ENCODE measurements around the gene ZNF892. TPM values are rescaled to one million over a fixed set of nuclear protein-coding genes. Genes with fewer than 3 reads are reported as not detected.

The ZNF892 gene
- total RNA-seq = 2.3 and 4.4 TPM in 2 replicates

DNA sequence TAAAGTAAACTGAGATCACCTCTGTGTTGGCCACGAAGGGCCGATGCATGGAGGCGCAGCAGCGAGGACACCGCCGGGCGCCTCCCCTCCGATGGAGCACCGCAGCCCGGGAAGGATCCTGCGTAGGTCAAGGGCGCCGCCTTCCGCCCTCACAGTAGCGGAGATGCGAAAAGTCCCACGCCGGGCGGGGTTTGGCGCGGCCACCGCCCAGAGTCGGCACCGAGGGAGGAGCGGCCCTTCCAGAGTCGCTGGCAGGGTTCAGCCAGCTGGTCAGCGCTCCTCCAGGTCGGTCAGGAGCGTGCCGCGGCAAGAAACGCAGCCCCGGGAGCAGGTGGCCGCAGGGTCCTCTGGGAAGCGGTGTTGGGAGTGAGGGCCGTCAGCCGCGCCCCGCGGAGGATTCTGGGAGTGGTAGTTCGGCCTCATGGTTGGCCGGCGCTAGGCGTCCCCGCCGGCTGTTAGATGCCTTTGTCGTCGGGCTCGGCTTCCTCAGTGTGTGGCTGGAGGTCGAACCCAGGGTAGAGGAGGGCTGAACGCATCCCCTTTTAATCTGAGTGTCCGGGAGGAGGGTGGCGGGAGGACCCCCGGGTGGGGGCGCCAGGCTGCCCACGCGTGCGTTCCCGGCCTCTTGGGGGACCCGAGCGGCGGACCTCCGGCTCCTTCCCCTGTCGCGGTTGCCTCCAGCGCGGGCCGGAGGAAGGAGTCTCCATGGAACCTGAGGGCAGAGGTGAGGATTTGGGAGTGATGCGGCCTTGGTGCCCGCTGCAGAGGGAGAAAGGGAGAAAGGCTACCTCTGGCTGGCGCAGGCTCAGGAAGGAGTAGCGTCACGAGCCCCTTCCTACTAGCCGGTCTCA is at the start of gene ZNF892:
TSS of gene ZNF892 (plus strand) at position 411 of the 851 bp plus-strand sequence. CDS start at position 706, 295 bp downstream.

DNA sequence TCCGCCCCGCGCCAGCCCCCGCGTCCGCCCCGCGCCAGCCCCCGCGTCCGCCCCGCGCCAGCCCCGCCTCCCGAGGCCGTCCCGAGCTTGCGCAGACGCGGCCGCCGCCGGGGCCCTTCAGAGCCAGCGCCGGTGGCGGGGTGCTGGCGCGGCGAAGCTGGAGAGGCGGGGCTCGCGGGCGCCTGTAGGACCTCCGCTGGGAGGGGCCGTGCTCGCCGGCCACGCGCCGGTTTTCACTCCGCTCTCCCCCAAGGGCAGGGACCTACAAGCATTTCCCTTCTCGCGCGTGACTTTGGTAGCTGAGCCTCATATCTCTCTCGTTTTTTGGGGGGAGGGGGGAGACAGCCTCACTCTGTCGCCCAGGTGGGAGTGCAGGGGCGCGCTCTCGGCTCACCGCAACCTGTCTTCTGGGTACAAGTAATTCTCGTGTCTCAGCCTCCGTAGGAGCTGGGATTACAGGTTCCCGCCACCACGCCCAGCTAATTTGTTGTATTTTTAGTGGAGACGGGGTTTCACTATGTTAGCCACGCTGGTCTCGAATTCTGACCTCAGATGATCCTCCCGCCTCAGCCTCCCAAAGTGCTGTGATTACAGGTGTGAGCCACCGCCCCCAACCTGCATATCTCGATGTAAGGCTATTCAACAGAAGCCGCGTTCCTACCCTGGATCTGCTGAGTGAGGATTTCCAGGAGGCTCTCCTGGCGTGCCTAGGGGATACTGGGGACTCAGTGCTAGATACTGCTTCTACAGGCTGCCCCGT is 47.5 kb upstream of the ZNF892 start, which contains the start of gene ZNF514:
TSS of gene ZNF514 (minus strand) at position 159 of the 760 bp plus-strand sequence. CDS start 6,595 bp downstream, outside the sequence.

DNA sequence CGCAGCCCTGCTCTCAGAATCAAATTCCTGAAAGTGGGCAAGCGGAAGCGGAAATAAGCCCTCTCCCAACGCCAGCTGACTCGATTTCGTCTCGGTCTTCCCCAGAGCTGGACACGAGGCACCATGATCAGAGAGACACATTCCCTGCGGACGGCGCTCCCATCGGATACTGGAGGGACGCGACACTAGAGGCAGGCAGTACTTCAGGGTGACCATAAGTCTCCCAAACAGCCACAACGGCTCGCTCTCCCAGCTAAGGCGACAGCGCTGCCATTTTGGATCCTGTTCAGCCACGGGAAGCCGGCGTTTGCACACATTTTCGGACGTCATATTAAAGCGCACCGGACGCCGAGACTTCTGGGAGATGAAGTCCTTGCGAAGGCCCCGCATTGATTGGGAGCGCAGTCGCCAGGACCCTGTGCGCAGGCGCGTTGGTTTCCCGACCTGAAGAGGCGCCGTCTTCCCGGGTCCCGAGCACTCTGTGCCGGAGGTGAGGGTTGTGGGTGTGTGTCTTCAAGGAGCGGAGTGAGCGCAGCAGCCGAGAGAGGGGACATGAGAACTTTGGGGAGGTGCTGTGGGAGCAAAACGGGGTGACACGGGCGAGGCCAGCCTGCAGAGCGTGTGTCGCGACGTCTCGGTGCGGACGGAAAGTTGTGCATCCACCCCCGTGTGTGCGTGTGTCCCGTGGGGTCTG is 41.8 kb upstream of the ZNF892 start, which contains the start of gene ZNF2:
TSS of gene ZNF2 (plus strand) at position 439 of the 694 bp plus-strand sequence. CDS start 10,418 bp downstream, outside the sequence.

Other genes starting within 250 kb of the ZNF892 start
- not detected in 2 replicates for gene MAL, start 181.8 kb upstream of the ZNF892 start, total RNA-seq
- gene MRPS5, start 85.7 kb upstream of the ZNF892 start, total RNA-seq = 23.0 and 23.9 TPM in 2 replicates
- gene ZNF514, start 47.7 kb upstream of the ZNF892 start, total RNA-seq = 6.6 and 7.7 TPM in 2 replicates
- gene ZNF2, start 41.7 kb upstream of the ZNF892 start, total RNA-seq = 5.2 and 6.3 TPM in 2 replicates
- gene PROM2, start 66.9 kb downstream of the ZNF892 start, total RNA-seq = 0.25 and 0.29 TPM in 2 replicates
- 14.0 and 14.2 TPM in 2 replicates for gene KCNIP3, start 89.8 kb downstream of the ZNF892 start, total RNA-seq
- 6.7 and 17.2 TPM in 2 replicates for gene FAHD2A, start 195.2 kb downstream of the ZNF892 start, total RNA-seq